ENCODE measurements around the gene CACNA1B.

CACNA1B gene

GRCh38 chr9:137967280-137967953 lies 89.8 kb downstream of the CACNA1B start:
- DNase-seq (ENCODE audit: low read depth in 2 of 2): no peak

DNA sequence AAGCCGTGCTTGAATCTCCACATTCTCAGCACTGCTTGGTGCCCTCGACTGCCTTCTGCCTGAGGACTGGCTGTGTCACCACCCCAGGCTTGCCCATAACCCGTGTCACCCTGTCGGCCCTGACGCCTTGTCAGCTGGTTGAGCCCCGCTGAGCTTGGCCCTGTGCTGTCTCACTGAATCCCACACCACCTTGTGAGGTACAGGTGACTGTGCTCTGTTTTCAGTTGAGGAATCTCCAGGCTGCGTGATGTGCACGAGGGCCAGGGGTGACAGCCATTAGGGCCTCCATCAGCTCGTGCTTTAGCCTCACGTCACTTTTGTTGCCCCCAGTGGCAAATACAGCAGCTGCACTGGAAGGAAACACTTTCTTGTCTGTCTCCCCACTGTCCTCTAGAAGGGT lies 90.7 kb downstream of the CACNA1B start:
- DNase-seq (ENCODE audit: low read depth in 2 of 2): no peak

DNA sequence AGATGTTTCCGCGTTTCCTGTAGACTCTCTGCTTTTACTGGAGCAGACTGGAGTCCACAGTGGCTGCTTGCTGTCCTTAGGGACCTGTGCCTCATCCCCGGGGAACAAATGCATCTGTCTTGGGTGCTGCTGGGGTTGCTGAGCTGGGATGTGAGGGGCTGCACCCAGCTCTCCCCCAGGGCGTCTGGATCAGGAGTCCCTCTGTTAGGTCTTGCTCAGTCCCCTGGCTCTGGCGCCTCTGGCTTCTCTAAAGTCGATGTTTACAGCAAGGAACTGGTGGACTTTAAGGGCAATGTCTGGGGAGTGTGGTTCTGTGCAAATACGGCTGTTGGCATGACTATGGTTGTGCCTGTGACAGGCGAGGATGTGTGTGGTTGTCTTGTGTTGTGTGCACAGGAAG lies 91.4 kb downstream of the CACNA1B start:
- no peak for DNase-seq (ENCODE audit: low read depth in 2 of 2)

DNA sequence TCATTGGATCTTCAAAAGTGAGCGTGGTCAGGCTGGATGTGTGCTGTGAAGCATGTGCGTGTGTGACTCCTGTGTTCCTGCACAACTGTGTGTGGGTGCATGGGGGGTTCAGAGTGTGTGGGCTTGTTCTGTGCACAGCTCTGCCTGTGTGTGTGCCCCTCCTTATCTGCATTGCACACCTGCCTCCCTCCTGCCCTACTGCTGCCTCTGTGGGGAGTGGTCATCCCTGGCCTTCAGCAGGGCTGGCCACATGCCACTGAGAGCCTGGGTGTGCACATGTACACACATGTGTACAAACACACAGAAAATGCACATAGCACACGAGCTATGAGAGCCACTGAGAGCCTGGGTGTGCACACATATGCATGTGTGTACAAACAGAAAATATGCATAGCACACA lies 92.1 kb downstream of the CACNA1B start:
- DNase-seq (ENCODE audit: low read depth in 2 of 2): no peak

- DNase-seq (ENCODE audit: low read depth in 2 of 2): no peak
Observed at GRCh38 chr9:137970098-137970497, 92.5 kb downstream of the CACNA1B start.

GRCh38 chr9:137970686-137971476 lies 93.3 kb downstream of the CACNA1B start:
- no peak for DNase-seq (ENCODE audit: low read depth in 2 of 2)

DNA sequence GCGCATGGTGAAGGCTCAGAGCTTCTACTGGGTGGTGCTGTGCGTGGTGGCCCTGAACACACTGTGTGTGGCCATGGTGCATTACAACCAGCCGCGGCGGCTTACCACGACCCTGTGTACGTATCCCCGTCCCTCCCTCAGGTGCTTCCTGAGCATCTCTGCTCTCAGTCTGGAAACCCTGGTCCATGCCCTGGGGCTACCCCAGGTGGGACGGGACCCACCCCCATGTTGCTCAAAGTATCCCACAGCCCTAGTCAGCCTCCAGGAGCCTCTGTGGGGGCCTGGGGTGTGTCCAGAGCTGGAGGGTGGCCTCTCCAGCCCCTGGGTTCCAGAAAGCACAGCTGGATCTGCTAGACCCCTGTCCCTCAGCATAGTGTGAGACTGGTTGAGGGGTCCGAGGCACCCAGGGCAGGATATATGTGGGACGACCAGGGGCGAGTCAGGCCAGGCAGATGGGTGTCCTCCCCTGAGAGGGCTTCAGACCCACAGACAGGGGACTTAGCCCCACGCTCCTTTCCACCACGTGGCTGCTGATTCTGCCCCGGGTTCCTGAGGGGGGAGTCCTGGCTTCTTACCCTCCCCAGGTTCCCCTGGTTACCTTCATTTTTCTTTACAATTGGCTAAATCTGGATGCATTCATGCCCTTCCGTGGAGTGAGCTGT lies 94.0 kb downstream of the CACNA1B start:
- DNase-seq (ENCODE audit: low read depth in 2 of 2): no peak

DNA sequence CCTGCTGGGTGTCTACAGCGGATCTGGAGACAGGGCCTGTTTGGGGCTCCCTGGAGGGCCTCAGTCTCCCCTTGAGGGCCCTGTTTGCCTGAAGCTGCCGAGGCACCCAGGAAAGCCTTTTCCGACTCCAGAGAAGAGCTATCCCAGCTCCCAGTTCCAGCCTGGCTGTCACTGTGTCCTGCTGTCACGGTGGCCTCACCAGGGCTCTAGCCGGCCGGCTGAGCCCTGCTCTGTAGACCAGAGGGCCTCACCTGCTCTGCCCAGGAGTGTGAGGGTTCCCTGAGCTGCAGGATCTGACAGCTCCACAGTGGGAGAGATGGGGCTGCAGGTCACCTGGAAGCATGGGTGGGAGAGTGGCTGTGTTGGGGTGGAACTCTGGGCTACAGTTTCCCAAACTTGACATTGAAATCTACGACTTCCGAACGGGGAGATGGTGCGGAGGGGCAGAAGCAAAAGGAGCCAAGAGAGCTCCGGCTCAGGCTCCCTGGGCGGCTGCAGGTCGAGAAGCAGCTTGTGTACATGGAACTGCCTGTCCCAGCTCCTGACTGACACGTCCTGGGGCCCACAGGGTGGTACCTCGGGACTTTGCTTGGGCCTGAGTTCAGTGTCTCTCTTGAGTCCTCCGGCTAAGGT lies 94.9 kb downstream of the CACNA1B start:
- no peak for DNase-seq (ENCODE audit: low read depth in 2 of 2)

DNA sequence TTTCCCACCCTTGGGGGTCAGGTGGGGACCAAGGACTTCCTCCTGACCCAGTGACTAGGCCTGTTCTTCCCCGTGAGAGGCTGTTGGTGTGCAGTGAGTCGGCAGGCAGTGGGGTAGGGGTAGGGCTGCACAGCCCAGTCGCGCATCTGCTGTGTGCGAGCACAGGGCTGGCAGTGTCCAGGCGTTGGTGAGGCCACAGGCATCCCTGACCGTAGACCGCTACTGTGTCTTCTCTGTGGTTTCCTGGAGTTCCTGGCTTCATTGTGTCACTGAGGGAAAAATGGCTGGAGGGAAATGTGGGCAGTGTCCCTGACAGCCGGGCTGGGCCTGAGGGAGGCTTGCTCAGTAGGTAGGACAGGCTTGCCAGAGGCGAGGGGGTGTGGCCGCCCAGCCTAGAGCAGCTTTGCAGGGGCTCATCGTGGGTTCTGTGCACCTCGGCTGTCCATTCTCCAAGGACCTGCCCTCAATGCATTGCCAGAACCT lies 95.4 kb downstream of the CACNA1B start:
- DNase-seq (ENCODE audit: low read depth in 2 of 2): no peak

DNA sequence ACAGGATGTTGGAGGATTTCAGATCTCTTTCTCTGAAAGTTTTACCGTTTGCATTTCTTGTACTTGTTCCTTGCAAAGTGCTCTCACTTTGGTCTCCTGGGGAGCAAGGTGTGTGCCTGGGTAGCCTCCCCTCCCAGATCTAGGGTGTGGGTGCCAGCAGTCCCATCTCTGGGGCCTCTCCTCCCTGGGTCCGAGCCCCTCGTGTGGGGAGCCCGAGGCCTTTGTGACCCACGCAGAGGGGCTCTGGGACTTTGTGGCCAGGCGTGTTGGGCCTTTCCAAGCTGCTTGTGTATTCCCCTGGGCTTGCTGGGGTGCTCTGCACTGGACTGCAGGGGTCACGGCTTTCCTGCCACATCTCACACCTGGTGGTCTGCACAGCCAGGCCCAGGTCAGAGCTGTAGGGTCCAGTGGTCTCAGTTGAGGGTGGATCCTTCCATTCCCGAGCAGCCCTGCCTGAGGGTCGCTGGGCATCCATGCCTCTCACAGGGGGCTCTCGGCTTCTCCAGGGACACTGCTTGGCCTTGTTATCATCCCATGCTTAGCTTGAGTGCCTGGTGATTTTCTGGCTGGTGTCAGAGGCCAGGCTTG lies 96.3 kb downstream of the CACNA1B start:
- DNase-seq (ENCODE audit: low read depth in 2 of 2): no peak

DNA sequence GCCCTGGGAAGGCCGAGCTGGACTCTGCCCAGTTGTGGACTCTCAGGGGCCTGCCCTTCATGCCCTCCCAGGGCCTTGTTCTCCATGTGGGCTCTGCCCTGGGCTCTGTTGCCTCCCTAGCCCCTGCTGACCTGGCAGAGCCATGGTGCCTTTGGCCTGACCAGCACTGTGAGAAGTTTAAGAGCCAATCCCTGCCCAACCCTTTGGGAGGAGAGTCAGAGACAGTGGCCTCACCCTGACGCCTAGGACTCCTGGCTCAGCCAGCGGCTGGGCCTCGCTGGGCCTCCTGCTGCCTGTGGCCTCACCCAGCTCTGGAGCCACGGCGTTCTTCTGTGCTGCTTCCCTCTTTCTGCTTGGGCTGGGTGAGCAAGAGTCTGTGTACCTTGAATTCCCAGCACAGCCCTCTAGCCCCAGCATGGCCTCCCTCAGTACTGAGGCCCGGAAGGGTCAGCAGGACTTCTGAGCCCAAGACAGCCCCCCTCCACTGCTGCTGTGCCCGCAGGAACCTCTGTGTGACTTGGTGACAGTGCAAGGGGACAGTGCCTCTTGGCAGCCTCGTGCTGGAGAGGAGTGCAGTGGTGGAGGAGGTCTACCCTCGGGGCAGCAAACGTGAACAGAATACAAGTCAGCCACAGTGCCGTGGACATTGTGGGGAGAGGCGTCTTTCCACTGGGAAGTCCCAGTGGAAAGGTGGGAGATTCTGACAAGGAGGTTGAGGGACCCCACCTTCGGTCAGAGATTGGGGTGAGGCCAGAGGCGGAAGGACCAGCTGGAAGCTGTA lies 97.4 kb downstream of the CACNA1B start:
- DNase-seq (ENCODE audit: low read depth in 2 of 2): no peak

DNA sequence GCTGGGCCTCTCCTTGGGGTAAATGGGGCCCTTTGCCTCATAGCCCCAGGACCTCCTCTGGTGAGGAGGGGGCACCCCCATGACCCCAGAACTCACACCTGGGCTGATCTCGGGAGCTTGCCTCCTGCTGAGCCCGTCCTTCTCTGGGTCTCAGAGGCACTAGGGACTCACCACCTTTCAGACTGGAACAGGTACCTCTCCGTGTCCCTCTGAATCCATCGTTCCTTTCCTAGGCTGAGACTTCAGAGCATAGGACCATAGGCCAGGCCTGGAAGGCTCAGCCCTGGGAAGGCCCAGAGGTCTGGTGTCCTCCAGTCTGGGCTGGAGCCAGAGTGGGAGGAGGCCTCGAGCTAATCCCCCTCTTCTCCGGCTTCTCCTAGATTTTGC lies 97.9 kb downstream of the CACNA1B start:
- no peak for DNase-seq (ENCODE audit: low read depth in 2 of 2)

GRCh38 chr9:137975936-137976565 lies 98.5 kb downstream of the CACNA1B start:
- DNase-seq (ENCODE audit: low read depth in 2 of 2): no peak

DNA sequence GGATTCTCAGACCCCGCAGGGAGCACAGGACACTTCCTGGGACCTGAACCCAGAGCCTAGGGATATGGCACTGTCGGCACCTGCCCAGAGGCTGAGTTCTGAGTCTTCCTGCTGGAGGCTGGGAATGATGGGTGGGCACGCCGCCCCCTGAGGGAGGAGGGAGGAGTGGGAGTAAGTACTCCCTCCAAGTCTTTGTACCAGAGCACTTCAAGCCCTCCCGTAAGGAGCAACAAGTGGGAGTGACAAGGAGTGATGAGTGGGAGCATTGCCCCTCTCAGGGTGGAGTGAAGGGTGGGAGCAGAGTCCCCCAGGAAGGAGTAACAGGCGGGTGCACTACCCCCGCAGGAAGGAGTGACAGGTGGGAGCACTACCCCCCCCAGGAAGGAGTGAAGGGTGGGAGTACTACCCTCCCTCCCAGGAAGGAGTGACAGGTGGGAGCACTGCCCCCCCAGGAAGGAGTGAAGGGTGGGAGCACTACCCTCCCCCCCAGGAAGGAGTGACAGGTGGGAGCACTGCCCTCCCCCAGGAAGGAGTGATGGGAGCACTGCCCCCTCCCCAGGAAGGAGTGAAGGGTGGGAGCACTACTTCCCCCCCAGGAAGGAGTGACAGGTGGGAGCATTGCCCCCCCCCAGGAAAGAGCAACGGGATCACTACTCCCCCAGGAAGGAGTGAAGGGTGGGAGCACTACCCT lies 100.1 kb downstream of the CACNA1B start:
- no peak for DNase-seq (ENCODE audit: low read depth in 2 of 2)

DNA sequence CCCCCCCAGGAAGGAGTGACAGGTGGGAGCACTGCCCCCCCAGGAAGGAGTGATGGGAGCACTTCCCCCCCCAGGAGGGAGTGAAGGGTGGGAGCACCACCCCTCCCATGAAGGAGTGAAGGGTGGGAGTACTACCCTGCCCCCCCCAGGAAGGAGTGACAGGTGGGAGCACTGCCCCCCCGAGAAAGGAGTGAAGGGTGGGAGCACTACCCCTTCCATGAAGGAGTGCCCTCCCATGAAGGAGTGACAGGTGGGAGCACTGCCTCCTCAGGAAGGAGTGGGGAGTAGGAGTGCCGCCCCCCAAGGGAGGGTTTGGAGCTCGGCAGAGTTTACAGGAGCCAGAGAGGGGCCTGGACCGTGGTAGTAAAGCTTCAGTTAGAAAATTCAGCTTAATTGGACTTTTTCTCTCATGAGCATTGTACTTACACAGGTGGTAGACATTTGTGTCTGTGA lies 100.7 kb downstream of the CACNA1B start:
- DNase-seq (ENCODE audit: low read depth in 2 of 2): no peak

DNA sequence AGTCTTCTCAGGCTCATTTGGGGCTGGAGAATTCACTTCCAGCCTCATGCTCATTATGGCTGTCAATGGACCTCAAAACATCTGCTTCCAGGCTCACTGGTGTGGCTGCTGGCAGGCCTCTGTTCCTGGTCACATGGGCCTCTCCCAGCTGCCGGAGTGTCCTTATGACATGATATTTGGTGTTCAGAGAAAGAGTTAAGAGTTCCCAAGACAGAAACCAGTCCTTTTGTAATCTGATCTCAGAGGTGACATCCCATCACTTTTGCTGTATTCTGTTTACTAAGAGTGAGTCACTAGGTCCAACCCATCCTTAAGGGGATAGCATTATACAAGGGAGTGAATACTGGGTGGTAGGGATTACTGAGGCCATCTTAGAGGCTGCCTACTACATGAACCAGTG lies 104.6 kb downstream of the CACNA1B start:
- no peak for DNase-seq (ENCODE audit: low read depth in 2 of 2)

- no peak for DNase-seq (ENCODE audit: low read depth in 2 of 2)
Observed at GRCh38 chr9:137984005-137984404, 106.4 kb downstream of the CACNA1B start.

DNA sequence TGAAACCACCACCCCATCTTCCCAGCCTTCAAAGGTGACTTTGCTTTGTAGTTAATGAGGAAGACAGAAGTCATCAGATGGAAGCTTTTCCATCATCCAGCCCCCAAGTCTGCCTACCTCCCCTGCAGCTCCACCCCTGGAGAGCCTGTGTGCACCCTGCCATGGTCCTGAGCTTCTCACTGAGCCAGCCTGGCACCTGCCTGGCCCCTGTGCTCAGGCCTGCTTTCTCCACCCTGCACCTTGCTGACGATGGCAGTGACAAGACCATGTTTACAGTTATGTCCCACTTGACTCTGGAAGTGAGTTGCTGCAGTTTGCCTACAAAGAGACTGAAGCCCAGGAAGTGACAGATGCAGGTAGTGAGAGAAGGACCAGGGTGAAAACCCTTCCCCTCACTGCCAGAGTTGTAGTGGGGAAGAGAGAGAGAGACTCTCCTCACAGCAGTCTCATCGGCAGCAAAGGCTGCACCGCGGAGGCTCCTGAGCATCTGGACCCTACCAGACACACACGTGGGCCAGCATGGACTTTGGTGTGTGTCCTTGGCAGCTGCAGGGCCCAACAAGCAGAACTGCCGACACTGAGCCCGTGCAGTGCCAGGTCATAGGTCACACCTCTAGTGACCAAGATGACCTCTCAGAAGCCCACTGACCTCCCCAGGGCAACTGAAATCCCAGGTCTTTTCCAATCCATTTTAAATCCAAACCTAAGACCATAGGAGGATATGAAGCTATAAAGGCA lies 107.1 kb downstream of the CACNA1B start:
- DNase-seq (ENCODE audit: low read depth in 2 of 2): no peak

- DNase-seq (ENCODE audit: low read depth in 2 of 2): no peak
Observed at GRCh38 chr9:137985637-137986071, 108.1 kb downstream of the CACNA1B start.
